Activated gamma-delta T cell (primary cell): ENCODE results near the gene GALC.

Source experiments
- DNase-seq: peaks from one replicate; lab custom pipeline; 2025; lab: John Stamatoyannopoulos, UW

The GALC gene

GRCh38 chr14:87960013-87960787 is 32.8 kb downstream of the GALC start:
- DNase-seq: no peak

DNA sequence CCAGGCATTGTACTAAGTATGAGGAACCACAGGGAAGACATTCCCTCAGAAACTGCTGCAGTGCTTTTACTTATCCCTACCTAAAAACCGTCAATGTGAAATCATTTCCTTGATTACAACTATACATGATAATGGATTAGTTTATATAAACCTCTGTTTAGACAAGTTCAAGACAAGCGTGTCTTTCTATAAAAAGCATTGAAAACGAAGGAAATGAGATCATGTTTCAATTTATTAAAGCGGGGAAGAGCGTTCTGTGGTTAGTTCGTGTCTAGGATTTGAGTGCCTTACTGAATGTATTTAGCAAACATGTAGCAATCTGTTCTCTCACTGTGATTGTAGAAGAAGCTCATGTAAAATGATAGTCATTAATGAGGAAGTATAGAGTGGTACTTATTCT is 37.5 kb downstream of the GALC start:
- no peak for DNase-seq

- DNase-seq: no peak
Observed at GRCh38 chr14:87952307-87953094, 40.5 kb downstream of the GALC start.

- DNase-seq: no peak
Observed at GRCh38 chr14:87944987-87945604, 47.9 kb downstream of the GALC start.

- no peak for DNase-seq
Observed at GRCh38 chr14:87940894-87941293, 52.1 kb downstream of the GALC start.

GRCh38 chr14:87940382-87940781 is 52.6 kb downstream of the GALC start:
- no peak for DNase-seq

- DNase-seq: no peak
Observed at GRCh38 chr14:87935886-87936285, 57.1 kb downstream of the GALC start.

GRCh38 chr14:87935081-87935828 is 57.7 kb downstream of the GALC start:
- no peak for DNase-seq

DNA sequence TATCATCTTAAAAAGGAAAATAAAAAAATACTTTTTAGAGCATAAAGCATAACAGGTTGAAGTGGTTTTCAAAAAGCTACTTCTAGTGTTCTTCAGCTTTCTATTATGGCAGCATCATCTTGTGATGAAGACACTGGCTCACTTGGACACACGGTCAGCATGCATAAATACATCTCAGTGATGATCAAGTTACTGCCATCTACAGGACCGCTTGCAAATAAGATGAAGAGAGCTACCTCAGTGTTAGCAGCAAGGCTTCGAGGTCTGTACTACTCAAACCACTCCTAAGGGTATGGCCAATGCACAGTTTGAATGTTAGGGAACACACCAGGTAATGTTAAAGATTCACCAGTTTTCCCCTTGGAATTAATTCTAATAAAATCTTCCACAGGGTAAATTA is 58.8 kb downstream of the GALC start:
- DNase-seq: no peak

GRCh38 chr14:87916886-87917275 is 76.1 kb downstream of the GALC start:
- no peak for DNase-seq

DNA sequence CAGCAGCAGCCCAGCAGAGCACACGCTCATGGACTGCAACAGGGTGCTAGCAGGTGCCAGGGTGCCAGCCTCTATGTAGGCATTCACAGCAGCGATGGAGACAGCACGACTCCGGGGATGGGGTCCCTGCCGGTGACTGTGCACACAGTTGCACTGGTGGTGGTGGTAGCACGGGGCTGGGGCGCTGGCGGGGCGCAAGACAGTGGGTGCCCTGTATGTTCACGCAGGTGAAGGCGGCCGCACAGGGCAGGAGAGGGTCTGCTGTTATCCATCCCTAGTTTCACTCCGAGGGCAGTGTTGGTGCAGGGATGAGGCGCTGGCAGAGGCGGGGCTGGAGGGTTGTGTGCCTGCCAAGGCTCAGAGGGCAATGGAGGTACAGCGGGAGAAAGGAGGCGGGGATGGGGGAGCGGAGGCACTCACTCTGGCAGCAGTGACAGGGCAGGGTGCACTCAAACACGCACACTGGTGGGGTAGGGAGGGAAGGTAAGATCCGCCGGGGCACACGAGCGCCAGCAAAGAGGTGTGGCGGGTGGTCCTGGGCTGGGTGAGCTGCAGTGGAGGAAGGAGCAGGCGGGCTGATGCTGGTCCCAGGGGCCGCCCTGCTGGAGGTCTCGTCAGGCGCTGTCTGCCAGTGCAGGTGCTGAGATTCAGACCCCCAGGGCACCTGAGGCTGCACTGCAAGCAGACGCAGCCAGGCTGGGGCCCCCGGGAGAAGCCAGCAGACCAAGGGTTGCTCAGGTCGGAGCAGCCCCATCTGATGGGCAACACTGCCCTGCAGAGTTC is 76.7 kb downstream of the GALC start:
- DNase-seq: no peak

GRCh38 chr14:87908550-87908949 is 84.4 kb downstream of the GALC start:
- no peak for DNase-seq

GRCh38 chr14:87901652-87902051 is 91.3 kb downstream of the GALC start:
- no peak for DNase-seq

DNA sequence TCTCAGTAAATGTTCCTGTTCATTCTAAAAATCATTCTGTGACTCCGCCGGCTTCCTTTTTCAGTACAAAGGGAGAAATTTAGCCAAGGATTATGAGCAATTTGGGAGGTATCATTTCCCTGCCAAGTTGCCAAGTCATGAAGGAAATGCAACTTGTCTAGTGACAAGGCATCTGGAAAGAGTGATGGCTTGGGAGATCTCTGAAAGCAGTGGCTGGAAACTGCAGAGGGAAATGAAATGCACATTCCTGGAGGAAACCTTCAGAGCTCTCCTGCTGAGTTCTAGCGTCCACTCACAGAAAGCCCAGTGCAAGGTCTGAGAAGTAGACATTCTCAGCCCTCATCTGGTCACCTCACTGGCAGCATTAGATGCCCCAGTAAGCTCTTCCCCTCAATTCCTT is 91.7 kb downstream of the GALC start:
- DNase-seq: no peak

DNA sequence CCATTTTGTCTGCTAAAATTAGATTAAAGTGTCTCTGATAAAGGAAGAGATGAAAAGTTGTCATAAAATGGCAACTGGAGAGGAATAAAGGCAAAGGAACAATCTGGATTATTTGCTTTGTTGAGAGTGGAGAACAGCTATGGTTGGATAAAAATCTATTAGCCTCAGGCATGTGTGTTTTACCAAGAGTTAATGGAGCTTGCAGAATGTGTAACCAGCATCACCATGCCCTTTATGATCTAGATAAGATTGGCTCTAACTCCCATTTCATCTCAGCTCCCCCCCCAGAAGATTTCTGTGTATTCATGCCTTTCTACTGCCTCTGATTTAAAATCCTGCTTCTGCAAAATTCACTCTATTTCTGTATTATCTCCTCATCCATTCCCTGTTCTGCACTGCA is 93.8 kb downstream of the GALC start:
- no peak for DNase-seq

GRCh38 chr14:87898301-87898700 is 94.7 kb downstream of the GALC start:
- DNase-seq: no peak

DNA sequence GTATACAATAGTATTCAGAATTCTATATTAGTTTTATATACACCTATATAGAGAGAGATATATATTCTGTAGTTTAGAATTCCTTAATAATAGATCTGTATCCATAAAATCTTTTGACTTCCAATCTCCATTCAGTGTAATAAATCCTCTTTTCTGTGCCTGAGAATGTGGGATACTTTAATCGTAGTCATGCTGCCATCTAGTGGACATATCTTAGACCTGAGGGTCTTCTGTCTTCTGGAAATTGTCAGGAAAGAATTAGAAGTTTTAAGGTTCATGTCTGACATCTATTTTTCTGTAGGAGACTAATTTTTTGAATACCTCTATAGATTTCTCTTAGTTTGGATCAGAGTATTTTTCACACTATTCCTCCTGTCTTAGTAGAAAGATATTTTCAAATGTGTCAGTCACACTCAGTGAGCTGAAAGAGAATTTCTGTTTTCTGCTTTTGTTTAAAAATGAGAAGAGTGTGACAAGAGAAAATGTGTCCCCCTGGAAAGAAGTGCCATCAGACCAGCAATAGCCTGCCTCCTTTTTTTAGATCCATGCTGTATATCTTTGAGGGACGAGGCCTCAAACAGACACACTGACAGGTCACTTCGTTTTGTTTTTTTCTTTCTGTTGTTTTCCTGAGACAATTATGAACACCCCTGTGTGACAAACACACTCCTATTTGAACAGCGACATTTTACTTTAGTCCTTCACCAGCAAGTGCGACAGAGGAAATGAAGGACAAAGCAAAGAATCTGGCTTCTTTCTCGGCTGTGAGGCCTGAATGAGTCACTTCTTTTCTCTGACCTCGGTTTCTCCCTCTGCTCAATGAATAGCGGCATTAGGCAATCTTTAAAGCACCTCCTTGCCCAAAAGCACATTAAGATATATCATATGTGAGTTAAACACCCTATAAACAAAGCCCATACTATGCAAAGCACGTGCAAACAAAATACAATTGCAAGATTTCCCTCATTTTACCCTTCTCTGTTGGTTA is 96.3 kb downstream of the GALC start:
- DNase-seq: no peak

- DNase-seq: no peak
Observed at GRCh38 chr14:87894920-87895319, 98.1 kb downstream of the GALC start.

DNA sequence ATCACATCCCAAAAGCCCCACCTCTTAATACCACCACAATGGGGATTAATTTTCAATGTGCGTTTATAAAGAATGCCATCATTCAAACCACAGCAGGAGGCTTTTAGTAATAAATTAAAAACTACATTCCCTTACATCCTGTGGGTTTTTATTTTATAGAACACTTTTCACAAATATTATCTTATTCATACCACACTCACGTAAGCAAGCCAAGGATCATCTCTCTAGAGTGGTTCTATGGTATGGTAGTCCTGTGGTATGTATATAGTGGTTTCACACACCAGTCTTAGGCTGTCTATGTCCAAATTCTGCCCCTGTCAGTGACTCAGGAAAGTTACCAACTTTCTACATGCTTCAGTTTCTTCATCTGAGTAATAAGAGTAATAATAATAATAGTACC is 100.2 kb downstream of the GALC start:
- no peak for DNase-seq
